ENCODE measurements around the gene SLC35B3.
A peak's percentile ranks its signal among the peaks of the same experiment; 100 is the strongest.
"Not testable (repeated sequence)": the region's sequence is repeated elsewhere in the genome, so short reads cannot be mapped to it uniquely, and the experiment has no call there.

Gene SLC35B3

DNA sequence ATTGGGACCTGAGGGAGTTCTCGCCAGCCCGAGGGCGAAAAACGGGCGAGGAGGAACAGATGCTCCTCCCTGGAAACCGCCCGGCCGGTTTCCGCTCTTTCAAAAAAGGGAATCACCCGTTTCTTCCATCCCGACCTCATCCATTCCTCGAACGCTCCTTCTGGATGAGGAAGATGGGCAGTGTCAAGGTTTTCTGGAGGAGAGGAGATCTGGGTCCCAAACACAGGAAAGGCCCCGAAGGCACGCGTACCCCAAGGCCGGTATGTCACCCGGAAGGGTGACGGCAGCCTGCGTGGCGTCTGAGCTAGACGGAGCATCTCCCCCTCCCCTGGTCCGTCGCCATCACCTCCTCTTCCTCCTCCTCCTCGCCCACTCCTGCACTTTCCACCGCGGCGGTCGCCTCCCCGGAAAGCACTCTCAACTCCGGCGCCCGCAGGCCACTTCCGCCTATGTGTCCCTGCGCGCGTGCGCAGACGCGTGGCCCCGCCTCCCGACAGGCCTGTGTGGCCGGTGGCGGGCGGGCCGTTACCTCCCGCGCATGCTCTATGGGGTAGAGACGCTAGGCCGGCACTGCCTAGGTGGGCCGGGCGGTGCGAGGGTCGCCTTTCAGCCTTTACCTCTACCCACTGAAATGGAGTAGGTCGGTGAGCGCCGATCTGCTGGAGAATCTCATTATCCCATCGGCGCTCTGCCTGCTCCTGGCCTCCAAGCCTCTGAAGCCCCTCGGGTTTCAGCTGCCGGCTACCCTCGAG lies at the start of gene SLC35B3:
Gene SLC35B3 (minus strand): TSS at position 453 of the 752 bp plus-strand sequence.
- Mint-ChIP-seq H3K4me3 (peak within 1 kb of the TSS; percentile 95), H3K4me1 (ENCODE audit: low read depth) (peaks cover 46% of the 10 kb centered on the region), H3K9me3 (peaks cover 5% of the 10 kb centered on the region), H3K36me3 (ENCODE audit: low read depth) (peaks cover 26% of the 10 kb centered on the region), H3K27ac (peak within 1 kb of the TSS; percentile 97), H3K27me3 (no peaks in the 10 kb centered on the region)

DNA sequence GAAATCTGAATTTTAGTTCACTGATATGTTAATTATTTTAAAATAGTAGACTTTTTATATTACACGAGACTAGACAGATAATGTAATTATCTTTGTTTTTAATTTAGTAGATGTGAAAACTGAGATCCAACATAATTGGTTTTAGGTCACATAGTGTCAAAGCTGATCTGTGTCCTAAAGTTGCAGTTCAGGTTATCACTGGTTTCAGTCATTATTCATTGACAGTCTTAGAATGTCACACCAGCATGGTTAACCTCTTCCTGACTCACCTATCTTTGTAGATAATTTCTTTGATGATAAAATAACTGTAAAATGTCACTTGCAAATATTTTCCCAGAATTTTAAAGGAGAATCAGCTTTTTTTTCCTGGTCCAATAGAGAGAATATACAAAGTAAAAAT lies 48.3 kb upstream of the SLC35B3 start:
- H3K9me3 Mint-ChIP-seq, result peaks cover 14% of the 10 kb centered on the region
- peaks cover 16% of the 10 kb centered on the region for H3K27me3 Mint-ChIP-seq
- H3K4me3 Mint-ChIP-seq, result no peak overlapping the region

DNA sequence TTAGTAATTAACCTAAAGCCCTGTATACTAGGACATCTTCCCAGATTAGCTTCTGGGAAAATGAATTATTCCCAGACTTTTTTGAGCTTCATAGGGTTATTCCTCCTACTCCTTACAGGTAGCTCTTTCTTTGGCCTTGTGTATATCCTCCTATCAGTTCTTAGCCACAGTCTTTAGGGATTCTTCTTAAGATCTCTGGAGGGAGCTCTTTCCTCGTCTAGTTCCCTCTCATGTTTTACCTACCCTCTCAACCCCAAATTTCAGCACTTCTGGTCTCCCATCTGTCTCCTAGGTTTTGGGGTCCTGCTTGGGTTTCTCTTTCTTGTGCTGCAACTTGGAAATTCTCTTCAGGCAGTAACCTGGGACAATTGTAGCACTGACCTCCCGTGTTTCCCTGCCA lies 46.4 kb upstream of the SLC35B3 start:
- Mint-ChIP-seq H3K4me1 (ENCODE audit: low read depth) (no peaks in the 10 kb centered on the region), H3K36me3 (ENCODE audit: low read depth) (peaks cover 7% of the 10 kb centered on the region), H3K27ac (no peak overlapping the region), H3K4me3 (no peak overlapping the region), H3K9me3 (peaks cover 20% of the 10 kb centered on the region), H3K27me3 (peaks cover 16% of the 10 kb centered on the region)

More for the DNA sequence above, 48.3 kb upstream of the SLC35B3 start:
- H3K36me3 Mint-ChIP-seq (ENCODE audit: low read depth), result peaks cover 7% of the 10 kb centered on the region
- H3K4me1 Mint-ChIP-seq (ENCODE audit: low read depth), result no peaks in the 10 kb centered on the region
- no peak overlapping the region for H3K27ac Mint-ChIP-seq

DNA sequence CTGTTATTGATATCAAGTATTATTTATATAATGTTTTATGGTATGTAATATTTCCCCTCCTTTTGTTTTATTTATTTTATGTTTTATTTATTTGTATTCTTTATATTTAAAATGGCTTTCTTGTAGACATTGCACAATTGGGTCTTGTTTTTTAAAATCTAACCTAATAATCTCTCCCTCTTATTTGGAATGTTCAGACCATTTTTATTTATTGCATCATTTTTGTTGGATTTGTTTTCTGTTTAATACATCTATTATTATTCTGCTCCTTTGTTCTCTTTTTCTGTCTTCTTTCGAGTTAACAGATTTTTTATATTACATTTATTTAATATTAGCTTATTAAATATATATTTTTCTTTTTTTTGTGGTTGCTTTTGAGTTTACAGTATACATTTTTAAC lies 43.1 kb upstream of the SLC35B3 start:
- peaks cover 4% of the 10 kb centered on the region for H3K36me3 Mint-ChIP-seq (ENCODE audit: low read depth)
- peaks cover 7% of the 10 kb centered on the region for H3K27me3 Mint-ChIP-seq
- no peak overlapping the region for H3K4me3 Mint-ChIP-seq
- no peak overlapping the region for H3K27ac Mint-ChIP-seq
- peaks cover 20% of the 10 kb centered on the region for H3K9me3 Mint-ChIP-seq
- H3K4me1 Mint-ChIP-seq (ENCODE audit: low read depth), result no peaks in the 10 kb centered on the region

DNA sequence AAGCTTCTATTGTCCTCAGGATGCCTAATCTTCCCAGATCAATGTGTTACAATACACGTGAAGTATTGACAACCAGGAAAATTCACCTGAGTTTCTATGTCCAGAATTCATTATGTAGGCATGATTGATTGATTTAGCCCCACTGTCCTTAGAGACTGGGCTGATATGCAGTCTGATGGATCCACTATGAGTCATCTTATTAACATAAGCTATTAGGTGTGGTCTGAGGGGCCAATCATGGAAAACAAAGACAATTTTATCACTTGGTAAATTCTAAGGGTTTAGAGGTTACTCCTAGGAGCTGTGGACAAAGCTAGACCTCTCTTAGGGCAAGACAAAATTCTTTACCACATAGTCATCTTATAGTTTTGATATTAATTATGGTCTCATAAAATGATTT lies 41.3 kb upstream of the SLC35B3 start:
- Mint-ChIP-seq H3K4me3 (no peak overlapping the region), H3K27me3 (peaks cover under 1% of the 10 kb centered on the region), H3K27ac (no peak overlapping the region), H3K36me3 (ENCODE audit: low read depth) (peaks cover 4% of the 10 kb centered on the region), H3K4me1 (ENCODE audit: low read depth) (no peaks in the 10 kb centered on the region), H3K9me3 (peaks cover 13% of the 10 kb centered on the region)

DNA sequence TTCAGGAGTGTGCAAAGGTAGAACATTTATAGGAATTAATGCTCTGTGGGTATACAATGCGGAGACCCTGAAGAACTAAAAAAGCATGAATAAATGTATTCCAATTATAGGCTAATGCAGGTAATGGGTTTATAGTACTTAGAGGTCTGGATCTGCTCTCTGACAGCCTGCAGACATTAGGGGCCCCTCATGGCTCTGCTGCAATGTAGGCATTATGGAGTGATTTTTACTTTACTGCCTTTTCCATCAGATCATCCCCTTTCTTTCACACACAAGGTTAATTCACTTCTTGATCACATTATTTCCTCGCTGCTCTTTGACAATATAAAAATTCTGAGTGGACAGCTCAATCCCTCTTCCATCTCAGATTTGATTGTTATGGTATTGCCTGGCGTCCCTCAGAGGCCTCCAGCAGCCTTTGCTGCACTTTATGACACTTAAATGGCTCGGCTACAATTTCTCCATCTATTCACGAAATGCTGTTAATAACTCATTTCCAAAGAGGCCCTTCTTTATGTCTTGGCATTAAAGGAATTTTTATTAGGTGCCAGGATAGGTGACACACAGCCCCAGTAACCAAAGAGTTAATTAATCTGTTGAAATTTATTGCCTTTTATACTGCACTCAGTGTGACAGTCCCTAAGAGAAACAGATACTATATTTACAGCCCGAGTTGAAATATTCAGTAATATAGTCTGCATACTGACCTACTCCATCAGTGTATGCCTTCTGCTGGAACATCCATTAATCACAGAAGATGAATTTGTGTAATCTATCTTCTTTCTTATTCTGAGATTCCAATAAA lies 33.4 kb upstream of the SLC35B3 start:
- Mint-ChIP-seq H3K4me3 (no peak overlapping the region), H3K9me3 (no peaks in the 10 kb centered on the region), H3K36me3 (ENCODE audit: low read depth) (no peaks in the 10 kb centered on the region), H3K4me1 (ENCODE audit: low read depth) (no peaks in the 10 kb centered on the region), H3K27me3 (peaks cover 8% of the 10 kb centered on the region), H3K27ac (no peak overlapping the region)

DNA sequence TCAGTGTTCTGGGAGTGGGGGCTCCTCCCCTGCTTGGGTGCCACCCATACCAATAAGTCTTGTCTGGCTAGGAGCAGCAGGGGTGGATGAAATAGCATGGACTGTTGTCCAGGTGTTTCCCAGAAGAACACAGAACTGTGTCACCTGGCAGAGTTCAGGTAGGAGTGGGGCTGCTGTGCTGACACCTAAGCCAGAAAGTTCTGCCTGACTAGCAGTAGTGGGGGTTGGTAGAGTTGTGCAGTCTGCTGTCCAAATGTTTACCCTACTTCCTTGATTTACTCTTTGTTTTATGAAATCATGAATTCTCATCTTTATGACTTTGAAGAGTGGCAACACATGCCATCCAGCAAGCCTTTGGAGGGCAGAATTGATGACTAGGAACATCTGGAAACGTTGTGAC lies 27.3 kb upstream of the SLC35B3 start:
- H3K4me3 Mint-ChIP-seq, result no peak overlapping the region
- peaks cover 4% of the 10 kb centered on the region for H3K9me3 Mint-ChIP-seq
- no peak overlapping the region for H3K27ac Mint-ChIP-seq
- H3K36me3 Mint-ChIP-seq (ENCODE audit: low read depth), result no peaks in the 10 kb centered on the region
- H3K27me3 Mint-ChIP-seq, result peaks cover 8% of the 10 kb centered on the region
- H3K4me1 Mint-ChIP-seq (ENCODE audit: low read depth), result no peaks in the 10 kb centered on the region

DNA sequence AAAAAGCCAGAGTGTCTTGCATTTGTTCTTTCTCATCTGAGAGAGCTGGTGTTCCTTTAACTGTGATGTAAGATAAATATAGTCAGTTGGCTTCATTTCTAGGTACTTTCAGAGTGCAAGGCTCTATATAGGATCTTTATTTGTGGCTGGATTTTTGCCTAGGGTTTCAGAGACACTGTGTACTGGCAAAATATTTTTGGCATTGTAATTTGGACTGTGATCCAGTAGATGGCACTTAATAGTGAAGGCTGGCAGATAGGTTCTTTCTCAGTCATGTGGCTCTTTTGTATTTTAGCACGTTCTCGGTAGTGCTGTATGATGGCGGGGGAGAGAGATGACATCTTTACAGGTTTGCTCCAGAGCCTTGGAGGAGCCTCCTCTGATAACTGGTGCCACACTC lies 26.8 kb upstream of the SLC35B3 start:
- no peak overlapping the region for H3K27ac Mint-ChIP-seq

DNA sequence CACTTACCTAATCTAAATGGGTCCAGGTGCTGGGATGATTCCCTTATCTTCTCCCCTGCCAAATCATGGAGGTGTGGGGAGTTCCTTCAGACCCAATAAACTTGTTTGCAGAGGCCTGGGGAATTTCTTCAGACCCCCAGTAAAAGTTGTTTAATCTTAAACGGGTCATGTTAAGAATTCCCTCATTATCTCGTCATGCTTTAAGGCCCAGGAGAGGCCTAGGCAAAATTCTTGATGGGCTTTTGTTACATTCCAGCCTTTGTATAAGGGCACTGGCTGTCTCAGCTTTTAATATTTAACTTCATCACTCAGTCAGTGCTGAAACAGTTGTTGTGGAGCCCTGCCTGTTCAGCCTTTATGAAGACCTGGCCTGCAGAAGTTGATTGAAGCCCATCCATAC lies 11.0 kb upstream of the SLC35B3 start:
- no peaks in the 10 kb centered on the region for H3K9me3 Mint-ChIP-seq
- H3K27me3 Mint-ChIP-seq, result no peaks in the 10 kb centered on the region
- H3K4me3 Mint-ChIP-seq, result no peak overlapping the region
- no peaks in the 10 kb centered on the region for H3K4me1 Mint-ChIP-seq (ENCODE audit: low read depth)
- H3K36me3 Mint-ChIP-seq (ENCODE audit: low read depth), result no peaks in the 10 kb centered on the region
- H3K27ac Mint-ChIP-seq, result no peak overlapping the region

More for the DNA sequence above, 26.8 kb upstream of the SLC35B3 start:
- Mint-ChIP-seq H3K9me3 (peaks cover 4% of the 10 kb centered on the region), H3K4me3 (no peak overlapping the region), H3K36me3 (ENCODE audit: low read depth) (no peaks in the 10 kb centered on the region), H3K27me3 (peaks cover 4% of the 10 kb centered on the region), H3K4me1 (ENCODE audit: low read depth) (no peaks in the 10 kb centered on the region)

DNA sequence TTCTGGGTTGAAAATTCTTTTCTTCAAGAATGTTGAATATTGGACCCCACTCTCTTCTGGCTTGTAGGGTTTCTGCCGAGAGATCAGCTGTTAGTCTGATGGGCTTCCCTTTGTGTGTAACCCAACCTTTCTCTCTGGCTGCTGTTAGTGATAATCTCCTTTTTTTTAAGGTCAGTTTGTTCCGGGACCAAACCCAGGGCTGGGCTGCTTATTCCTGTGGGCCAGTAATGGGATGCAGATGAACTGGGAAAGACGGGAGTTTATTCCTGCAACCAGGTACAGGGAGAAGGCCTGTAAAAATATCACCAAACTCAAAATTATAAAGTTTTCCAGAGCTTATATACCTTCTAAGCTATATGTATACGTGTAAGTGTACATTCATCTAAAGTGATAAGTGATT lies 10.6 kb upstream of the SLC35B3 start:
- H3K27ac Mint-ChIP-seq; H3K36me3 Mint-ChIP-seq (ENCODE audit: low read depth); H3K4me1 Mint-ChIP-seq (ENCODE audit: low read depth); H3K9me3 Mint-ChIP-seq; H3K4me3 Mint-ChIP-seq; H3K27me3 Mint-ChIP-seq: not testable (repeated sequence)

DNA sequence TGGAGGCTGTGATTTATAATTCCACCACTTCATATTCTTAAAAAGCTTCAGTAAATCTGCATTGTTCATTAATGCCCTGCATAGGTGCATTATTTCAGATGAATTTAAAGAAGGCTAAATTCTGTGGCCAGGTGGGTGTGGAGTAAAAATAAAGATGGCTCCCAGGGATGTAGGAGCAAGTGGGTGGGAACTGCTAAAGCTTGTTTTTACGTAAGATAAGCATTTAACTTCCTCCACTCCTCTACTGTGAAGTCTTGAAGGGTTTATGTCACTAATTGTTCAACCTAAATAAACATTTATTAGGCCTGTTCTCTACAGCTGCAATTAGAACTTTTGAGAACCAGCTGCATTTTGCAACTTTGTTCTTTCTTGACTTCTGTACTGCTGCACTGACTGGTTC lies 6.8 kb upstream of the SLC35B3 start:
- Mint-ChIP-seq H3K36me3 (ENCODE audit: low read depth) (no peaks in the 10 kb centered on the region), H3K9me3 (peaks cover 5% of the 10 kb centered on the region), H3K4me3 (no peak overlapping the region), H3K27ac (no peak overlapping the region), H3K4me1 (ENCODE audit: low read depth) (peaks cover 6% of the 10 kb centered on the region), H3K27me3 (no peaks in the 10 kb centered on the region)

DNA sequence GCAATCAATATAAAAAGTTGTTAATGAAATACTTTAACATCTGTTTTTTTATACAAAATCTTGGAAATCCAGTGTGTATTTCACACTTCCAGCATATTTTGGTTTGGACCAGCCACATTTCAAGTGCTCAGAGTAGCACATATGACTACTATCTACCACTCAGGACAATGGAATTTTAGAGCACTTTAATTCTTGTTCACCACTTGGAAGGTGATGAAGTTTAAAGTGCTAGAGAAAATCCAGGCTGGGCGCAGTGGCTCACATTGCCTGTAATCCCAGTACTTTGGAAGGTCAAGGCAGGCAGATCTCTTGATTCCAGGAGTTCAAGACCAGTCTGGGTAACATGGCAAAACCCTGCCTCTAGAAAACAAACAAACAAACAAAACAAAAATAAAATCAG lies 6.1 kb upstream of the SLC35B3 start:
- peaks cover 9% of the 10 kb centered on the region for H3K4me1 Mint-ChIP-seq (ENCODE audit: low read depth)
- H3K9me3 Mint-ChIP-seq, result peaks cover 5% of the 10 kb centered on the region
- H3K27ac Mint-ChIP-seq, result no peak overlapping the region
- H3K36me3 Mint-ChIP-seq (ENCODE audit: low read depth), result no peaks in the 10 kb centered on the region
- H3K27me3 Mint-ChIP-seq, result no peaks in the 10 kb centered on the region
- no peak overlapping the region for H3K4me3 Mint-ChIP-seq

DNA sequence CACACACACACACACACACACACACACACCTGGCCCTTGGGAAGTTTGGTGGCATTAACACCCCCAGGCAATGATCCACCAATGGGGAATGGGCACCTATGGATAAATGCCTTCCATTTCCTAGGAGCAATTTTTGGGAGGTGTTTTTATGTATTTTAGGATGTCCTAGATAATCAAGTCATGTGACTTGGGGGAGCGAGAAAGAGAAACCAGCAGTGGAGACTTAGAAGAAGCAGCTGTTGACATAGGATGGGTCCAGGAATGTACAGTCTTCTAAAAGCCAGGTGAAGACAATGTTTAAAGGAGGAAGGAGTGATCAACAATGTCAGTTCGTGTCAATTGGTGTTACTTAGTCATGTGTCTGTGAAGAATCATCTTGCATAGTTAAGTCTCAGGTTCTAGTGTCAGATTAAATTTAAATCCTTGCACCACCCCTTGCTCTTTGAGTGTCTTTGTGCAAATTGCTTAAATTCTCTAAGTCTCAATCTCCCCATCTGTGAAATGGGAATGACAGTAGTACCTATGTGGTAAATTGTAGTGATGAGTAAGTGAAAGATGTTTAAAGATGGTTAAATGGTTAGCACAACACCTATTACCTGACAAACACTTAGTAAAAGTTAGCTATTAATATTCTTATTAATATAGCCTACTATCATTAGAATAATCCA lies 4.4 kb upstream of the SLC35B3 start:
- H3K36me3 Mint-ChIP-seq (ENCODE audit: low read depth), result no peaks in the 10 kb centered on the region
- peaks cover 5% of the 10 kb centered on the region for H3K9me3 Mint-ChIP-seq
- H3K27me3 Mint-ChIP-seq, result no peaks in the 10 kb centered on the region
- H3K4me1 Mint-ChIP-seq (ENCODE audit: low read depth), result peaks cover 19% of the 10 kb centered on the region
- H3K4me3 Mint-ChIP-seq, result no peak overlapping the region
- no peak overlapping the region for H3K27ac Mint-ChIP-seq

DNA sequence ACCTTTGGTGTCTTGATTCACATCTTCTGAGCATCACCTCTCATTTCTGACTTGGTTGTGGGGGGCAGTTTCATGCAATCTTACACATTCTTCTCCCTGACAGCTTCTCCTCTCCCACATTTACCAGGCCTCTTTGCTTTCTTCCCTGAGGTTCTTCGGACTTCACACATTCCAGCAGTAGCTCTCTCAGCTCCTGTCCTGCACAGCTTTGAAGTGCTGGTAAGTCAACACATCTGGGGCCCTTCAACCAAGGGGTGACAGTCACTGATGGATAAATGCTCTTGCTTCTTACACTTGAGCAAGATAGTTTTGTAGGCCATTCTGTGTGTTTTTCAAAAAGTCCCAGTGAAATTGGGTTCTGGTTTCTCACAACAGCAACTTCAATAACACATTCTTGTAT lies 2.5 kb upstream of the SLC35B3 start:
- Mint-ChIP-seq H3K36me3 (ENCODE audit: low read depth) (peaks cover 8% of the 10 kb centered on the region), H3K27me3 (no peaks in the 10 kb centered on the region), H3K9me3 (peaks cover 5% of the 10 kb centered on the region), H3K4me1 (ENCODE audit: low read depth) (peaks cover 37% of the 10 kb centered on the region), H3K4me3 (no peak overlapping the region), H3K27ac (no peak overlapping the region)

DNA sequence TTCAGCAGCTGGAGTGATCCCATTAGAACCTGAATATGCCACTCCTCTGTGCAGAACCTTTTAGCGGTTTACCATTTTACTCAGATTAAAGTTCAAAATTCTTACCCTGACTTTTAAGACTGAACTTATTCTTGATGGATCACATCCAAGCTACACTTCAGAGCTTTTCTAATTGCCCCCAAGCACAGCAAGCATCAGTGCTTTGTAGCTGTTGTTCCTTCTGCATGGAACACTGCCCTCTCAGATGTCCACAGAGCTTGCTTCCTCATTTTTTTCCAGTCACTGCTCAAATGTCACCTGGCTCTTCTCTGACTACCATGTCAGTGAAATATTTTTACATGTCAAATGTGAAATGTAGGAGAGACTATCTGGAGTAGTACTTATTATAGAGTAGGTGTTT lies 1.6 kb upstream of the SLC35B3 start:
- no peak overlapping the region for H3K27ac Mint-ChIP-seq
- H3K4me3 Mint-ChIP-seq, result no peak overlapping the region
- peaks cover 41% of the 10 kb centered on the region for H3K4me1 Mint-ChIP-seq (ENCODE audit: low read depth)
- H3K27me3 Mint-ChIP-seq, result no peaks in the 10 kb centered on the region
- H3K36me3 Mint-ChIP-seq (ENCODE audit: low read depth), result peaks cover 13% of the 10 kb centered on the region
- peaks cover 5% of the 10 kb centered on the region for H3K9me3 Mint-ChIP-seq
